ENCODE results near the gene TIGAR.

DNA sequence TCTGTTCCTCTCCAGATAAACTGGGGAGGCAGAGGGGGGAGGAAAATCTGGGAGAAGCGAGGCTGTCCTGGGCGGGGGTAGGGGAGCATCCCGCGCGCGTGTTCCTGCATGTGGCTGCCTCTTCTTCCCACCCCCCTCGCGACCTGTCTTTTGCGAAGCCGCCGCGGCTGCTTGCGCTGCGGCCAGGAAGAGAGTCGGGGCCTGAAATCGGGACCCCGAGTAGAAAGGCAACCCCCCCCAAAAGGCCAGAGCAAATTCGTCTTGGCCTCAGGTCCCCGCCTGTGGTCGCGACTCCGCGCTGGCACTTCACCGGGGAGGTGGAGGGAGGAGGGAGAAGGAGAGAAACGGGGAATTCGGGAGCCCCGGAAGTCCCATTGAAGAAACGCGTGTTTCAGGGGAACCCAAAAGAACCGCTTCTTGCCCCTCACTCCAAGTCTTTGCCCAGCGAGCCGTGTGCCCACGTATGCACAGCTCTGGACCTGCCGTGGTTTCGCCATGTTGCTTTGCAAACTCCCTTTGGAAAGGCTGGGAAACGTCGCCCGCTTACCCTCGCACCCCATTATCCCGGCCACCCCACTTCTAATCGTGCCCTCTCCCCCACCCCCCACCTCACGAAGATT is 46.5 kb upstream of the TIGAR start:
- TF ChIP-seq, protein P1, sequence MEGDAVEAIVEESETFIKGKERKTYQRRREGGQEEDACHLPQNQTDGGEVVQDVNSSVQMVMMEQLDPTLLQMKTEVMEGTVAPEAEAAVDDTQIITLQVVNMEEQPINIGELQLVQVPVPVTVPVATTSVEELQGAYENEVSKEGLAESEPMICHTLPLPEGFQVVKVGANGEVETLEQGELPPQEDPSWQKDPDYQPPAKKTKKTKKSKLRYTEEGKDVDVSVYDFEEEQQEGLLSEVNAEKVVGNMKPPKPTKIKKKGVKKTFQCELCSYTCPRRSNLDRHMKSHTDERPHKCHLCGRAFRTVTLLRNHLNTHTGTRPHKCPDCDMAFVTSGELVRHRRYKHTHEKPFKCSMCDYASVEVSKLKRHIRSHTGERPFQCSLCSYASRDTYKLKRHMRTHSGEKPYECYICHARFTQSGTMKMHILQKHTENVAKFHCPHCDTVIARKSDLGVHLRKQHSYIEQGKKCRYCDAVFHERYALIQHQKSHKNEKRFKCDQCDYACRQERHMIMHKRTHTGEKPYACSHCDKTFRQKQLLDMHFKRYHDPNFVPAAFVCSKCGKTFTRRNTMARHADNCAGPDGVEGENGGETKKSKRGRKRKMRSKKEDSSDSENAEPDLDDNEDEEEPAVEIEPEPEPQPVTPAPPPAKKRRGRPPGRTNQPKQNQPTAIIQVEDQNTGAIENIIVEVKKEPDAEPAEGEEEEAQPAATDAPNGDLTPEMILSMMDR (IDR thresholded peaks at IDR 0.05), result no peak
- no peak for TF ChIP-seq POLR2A (IDR thresholded peaks at IDR 0.05)
